Activated CD4-positive, alpha-beta T cell treated with anti-CD3 and anti-CD28 coated beads, Interleukin-2, Interleukin-4, amounts not matched to agents 100 ng/mL and 50 ng/mL, durations not matched to agents 16 hours and 8 hours (primary cell): ENCODE measurements around the gene IL19.

ENCODE experiments used
- DNase-seq: peaks from one replicate; pipeline ENCODE4 v3.0.0-alpha.2; 2020; ENCODE audit warnings: low spot score

The IL19 gene

GRCh38 chr1:206863266-206863665, 92.7 kb downstream of the IL19 start:
- no peak for DNase-seq

DNA sequence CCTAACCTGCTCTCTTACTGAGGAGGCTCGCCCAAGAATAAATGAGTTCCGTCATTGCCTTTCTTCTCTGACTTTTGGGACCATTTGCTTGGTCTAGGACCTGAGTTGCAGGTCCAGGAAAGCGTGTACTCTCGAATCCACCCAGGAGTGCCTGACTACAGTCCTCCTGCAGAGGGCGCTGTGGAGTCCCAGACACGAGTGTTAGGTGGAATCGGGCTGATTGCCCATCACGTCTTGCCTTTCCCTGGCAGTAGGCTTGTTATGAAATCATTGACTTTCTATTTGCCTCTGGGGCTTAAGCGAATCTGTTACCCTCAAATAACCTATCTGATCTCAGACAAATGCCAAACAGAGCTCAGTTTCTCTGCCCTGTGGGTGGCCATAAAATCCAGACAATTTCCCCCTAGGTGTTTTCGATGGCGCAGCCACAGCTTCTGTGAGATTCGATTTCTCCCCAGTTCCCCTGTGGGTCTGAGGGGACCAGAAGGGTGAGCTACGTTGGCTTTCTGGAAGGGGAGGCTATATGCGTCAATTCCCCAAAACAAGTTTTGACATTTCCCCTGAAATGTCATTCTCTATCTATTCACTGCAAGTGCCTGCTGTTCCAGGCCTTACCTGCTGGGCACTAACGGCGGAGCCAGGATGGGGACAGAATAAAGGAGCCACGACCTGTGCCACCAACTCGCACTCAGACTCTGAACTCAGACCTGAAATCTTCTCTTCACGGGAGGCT, 94.5 kb downstream of the IL19 start, which contains the start of gene IL20:
Gene IL20, plus strand, starts transcription at position 685 of the 733 bp plus-strand sequence. CDS start 230 bp downstream, outside the sequence.
- peak; percentile 76 for DNase-seq

- no peak for DNase-seq
These were observed 95.5 kb downstream of the IL19 start for GRCh38 chr1:206866062-206866461.

DNA sequence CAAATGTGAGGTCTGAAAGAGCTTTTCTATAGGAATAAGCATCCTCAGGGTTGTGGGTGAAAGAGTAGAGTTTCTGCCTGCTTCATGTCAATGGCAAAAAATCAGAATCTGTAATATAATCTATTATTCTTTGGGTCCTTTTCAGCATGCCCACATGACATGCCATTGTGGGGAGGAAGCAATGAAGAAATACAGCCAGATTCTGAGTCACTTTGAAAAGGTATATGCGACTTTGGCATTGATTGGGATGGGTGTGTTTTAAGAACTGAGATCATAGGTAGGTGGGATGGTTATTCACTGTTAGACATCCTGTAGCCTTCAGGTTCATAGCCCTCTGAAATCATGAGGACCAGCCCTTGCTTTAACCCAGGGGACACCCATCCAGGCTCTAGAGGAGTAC, 96.7 kb downstream of the IL19 start:
- no peak for DNase-seq

DNA sequence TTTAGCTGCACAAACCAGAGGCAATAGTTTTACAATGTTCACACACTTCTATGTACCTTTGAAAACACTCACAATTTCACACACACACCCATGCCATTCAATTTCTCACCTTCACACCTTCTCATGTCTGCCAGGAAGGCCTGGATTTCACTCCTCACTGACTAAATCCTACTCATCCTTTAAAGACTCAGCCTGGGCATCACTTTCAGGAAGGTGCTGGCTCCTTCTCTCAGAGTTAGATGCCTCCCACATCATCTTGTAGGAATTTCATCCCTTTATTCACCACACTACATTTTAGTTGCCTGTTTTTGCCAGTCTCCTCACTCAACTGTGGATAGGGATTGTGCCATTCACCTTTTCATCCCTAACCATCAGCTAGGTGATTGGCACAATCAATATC, 97.1 kb downstream of the IL19 start:
- DNase-seq: no peak

- DNase-seq: no peak
These were observed 97.7 kb downstream of the IL19 start for GRCh38 chr1:206868264-206868663.

DNA sequence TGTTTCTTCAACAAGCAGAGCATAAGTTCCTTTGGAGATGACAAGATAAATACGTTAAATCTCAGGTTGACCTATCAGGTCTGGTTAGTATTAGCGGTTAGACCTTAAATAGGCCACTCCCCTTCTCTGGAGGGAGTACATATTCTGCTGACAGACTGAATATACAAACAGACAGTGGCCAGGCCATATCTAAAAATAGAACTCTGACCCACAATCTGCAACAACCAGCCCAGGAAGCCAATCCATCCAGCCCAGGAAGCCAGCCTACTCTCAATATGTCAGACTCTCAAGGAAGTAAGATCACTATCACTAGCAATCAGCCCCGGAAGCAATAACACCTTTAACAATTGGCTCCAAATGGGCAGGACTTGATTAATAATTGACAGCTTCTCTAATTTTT, 101.6 kb downstream of the IL19 start:
- DNase-seq: no peak

GRCh38 chr1:206873603-206874188, 103.1 kb downstream of the IL19 start:
- DNase-seq: no peak

DNA sequence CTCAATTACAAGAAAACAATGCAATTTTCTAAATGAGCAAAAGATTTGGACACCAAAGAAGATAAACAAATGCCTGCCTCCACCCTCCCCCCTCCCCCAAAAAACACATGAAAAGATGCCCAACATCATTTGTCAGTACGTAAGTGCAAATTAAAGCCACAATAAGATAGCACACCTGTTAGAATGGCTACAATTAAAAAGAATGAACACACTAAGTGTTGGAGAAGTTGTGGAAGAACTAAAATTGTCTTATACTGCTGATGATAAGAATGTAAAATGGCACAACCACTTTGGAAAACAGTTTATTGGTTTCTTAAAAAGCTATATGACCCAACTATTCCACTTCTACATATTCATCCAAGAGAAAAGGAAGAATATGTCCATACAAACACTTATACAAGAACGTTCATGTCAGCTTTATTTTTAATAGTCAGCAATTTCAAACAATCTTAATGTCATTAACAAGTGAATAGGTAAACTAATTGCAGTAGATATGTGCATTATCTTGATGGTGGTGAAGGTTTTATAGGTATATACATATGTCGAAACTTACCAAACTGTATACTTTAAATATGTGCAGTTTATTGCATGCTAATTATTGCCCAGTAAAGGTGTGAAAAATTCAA, 105.3 kb downstream of the IL19 start:
- DNase-seq: no peak

- DNase-seq: no peak
These were observed 107.9 kb downstream of the IL19 start for GRCh38 chr1:206878456-206878855.

DNA sequence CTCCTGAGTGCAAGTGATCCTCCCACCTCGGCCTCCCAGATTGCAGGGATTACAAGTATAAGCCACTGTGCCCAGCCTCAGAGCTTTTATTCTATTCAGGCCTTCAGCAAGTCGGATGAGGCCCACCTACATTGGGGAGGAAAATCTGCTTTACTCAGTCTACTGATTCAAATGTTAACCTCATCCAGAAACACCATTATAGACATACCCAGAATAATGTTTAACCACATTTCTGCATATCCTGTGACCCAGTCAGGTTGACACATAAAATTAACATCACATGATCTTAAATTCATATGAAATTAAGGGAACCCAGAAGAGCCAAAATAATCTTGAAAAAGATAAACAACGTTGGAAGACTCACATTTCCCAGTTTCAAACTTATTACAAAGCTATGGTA, 109.7 kb downstream of the IL19 start:
- no peak for DNase-seq

- no peak for DNase-seq
These were observed 112.0 kb downstream of the IL19 start for GRCh38 chr1:206882555-206882954.

GRCh38 chr1:206883160-206883559, 112.6 kb downstream of the IL19 start:
- DNase-seq: no peak

- DNase-seq: no peak
These were observed 113.3 kb downstream of the IL19 start for GRCh38 chr1:206883876-206884275.

DNA sequence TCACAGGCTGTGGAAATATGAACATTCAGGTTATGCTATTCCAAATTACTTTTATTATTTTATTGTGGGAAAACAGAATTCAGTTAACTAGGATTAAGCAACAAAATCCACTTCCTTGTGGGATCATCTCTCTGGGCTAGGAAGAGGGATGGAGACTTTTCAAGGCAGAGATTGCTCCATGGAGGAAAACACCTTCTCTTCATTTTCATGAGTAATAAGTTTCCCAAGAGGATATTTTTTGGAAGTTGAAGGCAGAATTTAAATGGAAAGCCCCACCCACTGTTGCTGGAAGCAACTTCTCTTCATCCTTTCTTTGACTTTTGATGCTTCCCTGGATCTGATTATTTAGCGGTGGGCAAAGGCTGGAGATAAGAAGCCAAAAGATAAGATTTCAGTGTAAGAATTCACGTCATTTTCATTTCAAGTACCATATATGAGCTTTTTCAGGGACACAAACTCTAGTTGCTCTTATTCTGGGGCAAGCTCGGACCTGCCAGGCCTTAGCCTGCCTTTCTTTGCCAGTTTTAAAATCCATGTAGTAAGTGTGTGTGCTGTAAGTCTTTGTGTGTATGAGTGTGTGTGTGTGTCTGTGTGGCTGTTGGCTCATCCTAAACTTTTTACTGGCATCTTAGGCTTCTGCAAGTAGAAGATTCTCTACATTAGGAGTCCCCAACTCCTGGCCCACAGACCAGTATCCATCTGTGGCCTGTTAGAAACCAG, 114.9 kb downstream of the IL19 start:
- no peak for DNase-seq

GRCh38 chr1:206886831-206887230, 116.3 kb downstream of the IL19 start:
- no peak for DNase-seq

- no peak for DNase-seq
These were observed 117.1 kb downstream of the IL19 start for GRCh38 chr1:206887701-206888100.

DNA sequence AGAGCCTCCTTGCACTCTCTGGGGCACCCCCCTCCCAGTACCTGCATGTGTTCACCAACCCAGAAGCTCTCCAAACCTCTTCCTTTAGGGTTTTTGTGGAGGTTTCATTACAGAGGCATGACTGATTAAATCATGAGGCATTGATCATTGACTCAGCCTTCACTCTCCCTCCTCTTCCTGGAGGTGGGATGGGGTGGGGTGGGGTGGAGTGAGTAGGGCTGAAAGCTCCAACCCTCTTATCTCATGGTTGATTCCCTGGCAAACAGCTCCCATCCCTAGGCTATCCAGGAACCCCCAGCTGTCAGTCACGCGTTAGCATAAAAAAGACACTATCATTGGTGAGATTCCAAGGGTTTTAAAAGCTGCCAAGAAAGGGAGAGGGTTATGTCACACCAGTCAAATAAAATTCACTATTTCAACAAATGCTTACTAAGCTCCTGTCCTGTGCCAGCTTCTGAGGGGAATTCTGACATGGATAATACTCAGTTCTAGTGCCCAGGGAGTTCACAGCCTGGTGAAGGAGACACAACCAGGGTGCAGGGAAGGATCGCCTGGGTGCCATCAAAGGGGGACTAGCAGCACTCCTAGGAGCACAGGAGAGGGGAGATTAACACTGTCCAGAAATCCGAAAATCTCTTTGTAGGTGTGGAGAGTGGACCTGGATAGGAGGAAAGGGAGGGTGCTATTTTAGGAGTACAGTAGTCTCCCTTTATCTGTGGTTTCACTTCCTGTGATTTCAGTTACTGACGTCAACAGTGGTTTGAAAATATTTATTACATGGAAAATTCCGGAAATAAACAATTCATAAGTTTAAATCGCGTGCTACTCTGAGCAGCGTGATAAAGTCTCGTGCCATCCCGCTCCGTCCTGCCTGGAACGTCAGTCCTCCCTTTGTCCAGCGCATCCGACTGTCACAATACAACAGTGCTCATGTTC, 119.8 kb downstream of the IL19 start:
- no peak for DNase-seq

- DNase-seq: no peak
These were observed 120.8 kb downstream of the IL19 start for GRCh38 chr1:206891412-206891811.
